H1 (cell line): ENCODE results near the gene KMT2E. TPM values are rescaled to one million over a fixed set of nuclear protein-coding genes. Genes with fewer than 3 reads are reported as not detected.

Experiments used
- BRCA1 ChIP-seq: IDR thresholded peaks from 2 replicates; pipeline ENCODE4 v1.6.1; 2012; ENCODE audit warnings: low read depth, low read length, improper control_type of control experiment
- CBX5 ChIP-seq: fragments of 300-800, 300-1000 bp; sonication (generic); IDR thresholded peaks from 2 replicates; pipeline ENCODE4 v1.7.1; 2016; ENCODE audit warnings: antibody characterized with exemption, low read length, low read depth
- CBX8 ChIP-seq: fragments of 300-800, 300-1000 bp; sonication (generic); IDR thresholded peaks from 2 replicates; pipeline ENCODE4 v1.7.1; 2016; ENCODE audit warnings: low read depth, low read length, borderline replicate concordance
- CEBPB ChIP-seq: IDR thresholded peaks from 2 replicates; pipeline ENCODE4 v1.6.1; 2012; ENCODE audit warnings: low read depth, low read length
- CHD1 ChIP-seq: IDR thresholded peaks from 2 replicates; pipeline ENCODE4 v1.6.1; 2012; ENCODE audit warnings: low read depth, low read length, improper control_type of control experiment
- EP300 ChIP-seq, 2 experiments: IDR thresholded peaks; 1 replicate in 1 of 2; 2 replicates in 1 of 2; pipeline ENCODE4 v1.6.1; 2011 to 2012; ENCODE audit warnings: low read depth in 2 of 2, low read length in 2 of 2, mild to moderate bottlenecking in 2 of 2, borderline replicate concordance in 1 of 2, inconsistent platforms in 1 of 2, moderate library complexity in 1 of 2
- EZH2 ChIP-seq: fragments of 200-600 bp; sonication (generic); IDR thresholded peaks from 2 replicates; pipeline ENCODE4 v1.7.1; 2012; ENCODE audit warnings: low read depth, mild to moderate bottlenecking, moderate library complexity, low read length, inconsistent platforms; ENCODE audit not compliant: severe bottlenecking
- FOSL1 ChIP-seq: IDR thresholded peaks from 2 replicates; pipeline ENCODE4 v1.6.1; 2011; ENCODE audit warnings: mild to moderate bottlenecking, low read depth, low read length, moderate library complexity; ENCODE audit not compliant: insufficient read depth
- GTF2F1 ChIP-seq: IDR thresholded peaks from 2 replicates; pipeline ENCODE4 v1.6.1; 2012; ENCODE audit warnings: low read depth, low read length, improper control_type of control experiment, borderline replicate concordance
- HDAC2 ChIP-seq, 2 experiments: fragments of 300-600 bp in 1 of 2; sonication (generic) in 1 of 2; IDR thresholded peaks; 2 replicates each; pipeline ENCODE4 v1.6.1; 2011 to 2012; ENCODE audit warnings: low read depth in 2 of 2, low read length in 2 of 2, mild to moderate bottlenecking in 2 of 2, moderate library complexity in 2 of 2, borderline replicate concordance in 1 of 2, inconsistent platforms in 1 of 2
- KDM4A ChIP-seq: IDR thresholded peaks from one replicate; pipeline ENCODE4 v1.7.1; 2012; ENCODE audit warnings: low read depth, mild to moderate bottlenecking, moderate library complexity, low read length, inconsistent platforms; ENCODE audit not compliant: severe bottlenecking
- MAFK ChIP-seq: IDR thresholded peaks from 2 replicates; pipeline ENCODE4 v1.6.1; 2012; ENCODE audit warnings: low read depth, mild to moderate bottlenecking, improper control_type of control experiment, low read length
- RBBP5 ChIP-seq: IDR thresholded peaks from 2 replicates; pipeline ENCODE4 v1.7.1; 2012; ENCODE audit warnings: low read depth, mild to moderate bottlenecking, inconsistent platforms, low read length, moderate library complexity, borderline replicate concordance
- RNF2 ChIP-seq: fragments of 200-900, 300-1000 bp; sonication (generic); IDR thresholded peaks from 2 replicates; pipeline ENCODE4 v1.7.1; 2016; ENCODE audit warnings: borderline replicate concordance, low read depth, mild to moderate bottlenecking, antibody characterized with exemption, low read length; ENCODE audit not compliant: poor library complexity, severe bottlenecking; ENCODE audit errors: missing control alignments
- SP4 ChIP-seq: IDR thresholded peaks from 2 replicates; pipeline ENCODE4 v1.6.1; 2012; ENCODE audit warnings: low read length, inconsistent platforms
- SRF ChIP-seq: IDR thresholded peaks from 2 replicates; pipeline ENCODE4 v1.6.1; 2011; ENCODE audit warnings: mild to moderate bottlenecking, low read depth, low read length, moderate library complexity
- TAF1 ChIP-seq: IDR thresholded peaks from 2 replicates; pipeline ENCODE4 v1.6.1; 2011; ENCODE audit warnings: mild to moderate bottlenecking, low read depth, low read length
- TBP ChIP-seq: IDR thresholded peaks from 2 replicates; pipeline ENCODE4 v1.6.1; 2011; ENCODE audit warnings: low read depth, low read length, improper control_type of control experiment
- polyA plus RNA-seq, 7 experiments: library from polyadenylated mRNA; depleted of rRNA in 3 of 7; stranded (reverse) in 5 of 7; unstranded in 2 of 7; fragments of >200 nt in 5 of 7; fragments of 200-250 nt in 2 of 7; gene quantifications; 1 replicate in 5 of 7; 2 replicates in 1 of 7; 4 replicates in 1 of 7; pipeline versions ENCODE4 v1.2.1 to v1.2.3, GENCODE V29; 2011 to 2013; ENCODE audit warnings: missing spikeins in 2 of 7, mixed read lengths in 2 of 7
- total RNA-seq: library from RNA; stranded (reverse); fragmentation: NEBNext Ultra II Directional; extraction: Animal tissue kit (Norgen Biotek cat#: 25700); gene quantifications from 2 replicates; pipeline ENCODE4 v1.2.1, GENCODE V29; 2021
- TF ChIP-seq, protein P1 (sequence below): IDR thresholded peaks from 2 replicates; pipeline ENCODE4 v1.6.1; 2011; ENCODE audit warnings: low read length, improper control_type of control experiment
- TF ChIP-seq, protein P2 (sequence below): IDR thresholded peaks from 2 replicates; pipeline ENCODE4 v1.6.1; 2012; ENCODE audit warnings: inconsistent platforms

Gene KMT2E
- total and polyA plus RNA-seq, 2 of the 8 experiments (the other 6 are each of a cell fraction or from before 2014, with no cell fraction given): 10.9 to 45.0 TPM

DNA sequence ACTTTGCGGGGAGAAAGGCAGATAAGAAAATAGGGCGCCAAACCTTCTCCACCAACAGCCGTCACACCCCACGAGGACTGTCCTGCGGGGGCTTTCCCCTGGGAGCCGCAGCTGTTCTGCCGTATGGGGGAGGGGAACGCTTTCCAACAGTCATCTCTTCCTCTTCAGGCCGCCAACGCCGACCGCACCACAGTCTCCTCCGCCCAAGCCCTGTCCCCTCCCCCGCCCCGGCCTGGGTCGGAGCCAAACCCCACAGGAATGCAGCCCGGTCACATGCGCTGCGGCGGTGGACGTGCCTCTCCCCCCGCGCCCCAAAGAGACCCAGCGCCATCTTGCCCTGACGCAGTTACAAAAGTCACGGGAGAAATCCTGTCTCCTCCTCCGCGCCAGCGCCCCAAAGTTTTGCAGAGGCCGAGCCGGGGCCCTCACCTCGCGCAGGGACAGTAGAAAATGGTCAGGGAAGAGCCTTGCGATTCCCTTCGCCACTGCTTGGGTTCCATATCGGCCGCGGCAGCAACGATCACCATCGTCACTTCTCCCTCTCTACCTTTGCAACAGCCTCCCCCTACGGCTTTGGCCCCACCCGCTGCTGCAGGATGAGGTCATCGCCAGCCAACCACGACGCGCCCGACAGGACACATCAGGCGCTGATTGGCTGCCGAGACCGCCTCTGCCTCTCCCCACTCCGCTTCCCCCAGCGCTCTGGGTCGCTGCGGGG, 1.3 kb upstream of the KMT2E start (continued):
- TF ChIP-seq MAFK: 0 out of 2 replicates have a peak, but pooled peaks have one; percentile 9
- TF ChIP-seq TBP: peak; percentile 88
- no peak; a peak in 1 of 4 replicates for TF ChIP-seq HDAC2 (IDR thresholded peaks at IDR 0.05; ENCODE audit: borderline replicate concordance in 1 of 2, low read depth in 2 of 2, low read length in 2 of 2)
- TF ChIP-seq EP300 (IDR thresholded peaks at IDR 0.05; ENCODE audit: borderline replicate concordance in 1 of 2, low read depth in 2 of 2, low read length in 2 of 2): peak in 1 of 2 experiments; percentile 80; a peak in 1 of 3 replicates
- no peak for TF ChIP-seq BRCA1
- TF ChIP-seq, protein P1, sequence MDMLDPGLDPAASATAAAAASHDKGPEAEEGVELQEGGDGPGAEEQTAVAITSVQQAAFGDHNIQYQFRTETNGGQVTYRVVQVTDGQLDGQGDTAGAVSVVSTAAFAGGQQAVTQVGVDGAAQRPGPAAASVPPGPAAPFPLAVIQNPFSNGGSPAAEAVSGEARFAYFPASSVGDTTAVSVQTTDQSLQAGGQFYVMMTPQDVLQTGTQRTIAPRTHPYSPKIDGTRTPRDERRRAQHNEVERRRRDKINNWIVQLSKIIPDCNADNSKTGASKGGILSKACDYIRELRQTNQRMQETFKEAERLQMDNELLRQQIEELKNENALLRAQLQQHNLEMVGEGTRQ: peak; percentile 80
- no peak; the same call in 1 of the 2 replicates for TF ChIP-seq CHD1
- no peak for TF ChIP-seq EZH2
- no peak for TF ChIP-seq FOSL1
- TF ChIP-seq CBX5: no peak
- TF ChIP-seq GTF2F1: peak; percentile 83
- TF ChIP-seq CBX8: no peak
- TF ChIP-seq TAF1: peak; percentile 83
- TF ChIP-seq, protein P2, sequence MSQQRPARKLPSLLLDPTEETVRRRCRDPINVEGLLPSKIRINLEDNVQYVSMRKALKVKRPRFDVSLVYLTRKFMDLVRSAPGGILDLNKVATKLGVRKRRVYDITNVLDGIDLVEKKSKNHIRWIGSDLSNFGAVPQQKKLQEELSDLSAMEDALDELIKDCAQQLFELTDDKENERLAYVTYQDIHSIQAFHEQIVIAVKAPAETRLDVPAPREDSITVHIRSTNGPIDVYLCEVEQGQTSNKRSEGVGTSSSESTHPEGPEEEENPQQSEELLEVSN: no peak
- TF ChIP-seq KDM4A: peak; percentile 43
- no peak for TF ChIP-seq RNF2
- peak; percentile 40; the same call in 1 of the 2 replicates for TF ChIP-seq RBBP5
- no peak for TF ChIP-seq CEBPB
- no peak for TF ChIP-seq SP4
- no peak for TF ChIP-seq SRF
